Liver (tissue), 3 donors: Measurements from ENCODE around the gene LINGO3.

Experiments used
- HNF4G ChIP-seq: IDR thresholded peaks from 2 replicates; pipeline ENCODE4 v1.6.1; 2016; ENCODE audit warnings: antibody characterized with exemption
- JUND ChIP-seq, 2 donors: IDR thresholded peaks; 2 replicates each; pipeline ENCODE4 v1.6.1; 2016; ENCODE audit warnings: antibody characterized with exemption in 2 of 2
- RAD21 ChIP-seq, 2 donors: IDR thresholded peaks; 2 replicates each; pipeline ENCODE4 v1.6.1; 2016; ENCODE audit warnings: antibody characterized with exemption in 2 of 2, mild to moderate bottlenecking in 2 of 2
- TF ChIP-seq, protein P1 (sequence below): fragments of 150-350 bp; IDR thresholded peaks from 2 replicates; pipeline ENCODE4 v1.5.1; 2017; ENCODE audit warnings: improper control_type of control experiment, low read depth, low read length; ENCODE audit not compliant: missing input control
- TF ChIP-seq, protein P2 (sequence below): IDR thresholded peaks from 2 replicates; pipeline ENCODE4 v1.6.1; 2016; ENCODE audit warnings: antibody characterized with exemption
- TF ChIP-seq, protein P3 (sequence below): IDR thresholded peaks from 2 replicates; pipeline ENCODE4 v1.6.1; 2016; ENCODE audit warnings: antibody characterized with exemption
- TF ChIP-seq, protein P4 (sequence below): IDR thresholded peaks from 2 replicates; pipeline ENCODE4 v1.6.1; 2016; ENCODE audit warnings: antibody characterized with exemption, mild to moderate bottlenecking
- donor health status: healthy.
- donor health status: healthy.

DNA sequence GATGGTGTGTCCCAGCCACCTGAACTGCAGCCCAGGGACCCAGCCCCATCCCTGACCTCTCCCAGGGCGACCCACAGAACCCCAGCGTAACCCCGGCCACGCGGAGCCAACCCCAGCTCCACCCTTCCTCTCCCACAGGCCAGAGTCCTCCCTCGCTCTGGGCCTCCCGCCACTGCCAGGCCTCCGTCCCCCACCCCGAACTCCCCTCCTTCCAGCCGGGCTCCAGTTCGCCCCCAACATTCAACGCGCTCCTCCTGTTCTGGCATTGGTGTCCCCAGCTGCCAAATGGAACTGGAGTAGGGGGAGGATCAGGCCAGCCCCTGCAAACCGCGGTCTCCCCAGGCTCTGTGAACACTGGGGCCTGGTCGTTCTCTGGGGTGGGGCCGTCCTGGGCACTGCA, 7.4 kb downstream of the LINGO3 start:
- TF ChIP-seq, protein P1, sequence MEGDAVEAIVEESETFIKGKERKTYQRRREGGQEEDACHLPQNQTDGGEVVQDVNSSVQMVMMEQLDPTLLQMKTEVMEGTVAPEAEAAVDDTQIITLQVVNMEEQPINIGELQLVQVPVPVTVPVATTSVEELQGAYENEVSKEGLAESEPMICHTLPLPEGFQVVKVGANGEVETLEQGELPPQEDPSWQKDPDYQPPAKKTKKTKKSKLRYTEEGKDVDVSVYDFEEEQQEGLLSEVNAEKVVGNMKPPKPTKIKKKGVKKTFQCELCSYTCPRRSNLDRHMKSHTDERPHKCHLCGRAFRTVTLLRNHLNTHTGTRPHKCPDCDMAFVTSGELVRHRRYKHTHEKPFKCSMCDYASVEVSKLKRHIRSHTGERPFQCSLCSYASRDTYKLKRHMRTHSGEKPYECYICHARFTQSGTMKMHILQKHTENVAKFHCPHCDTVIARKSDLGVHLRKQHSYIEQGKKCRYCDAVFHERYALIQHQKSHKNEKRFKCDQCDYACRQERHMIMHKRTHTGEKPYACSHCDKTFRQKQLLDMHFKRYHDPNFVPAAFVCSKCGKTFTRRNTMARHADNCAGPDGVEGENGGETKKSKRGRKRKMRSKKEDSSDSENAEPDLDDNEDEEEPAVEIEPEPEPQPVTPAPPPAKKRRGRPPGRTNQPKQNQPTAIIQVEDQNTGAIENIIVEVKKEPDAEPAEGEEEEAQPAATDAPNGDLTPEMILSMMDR, result no peak
- no peak for TF ChIP-seq JUND (IDR thresholded peaks at IDR 0.05)
- TF ChIP-seq, protein P2, sequence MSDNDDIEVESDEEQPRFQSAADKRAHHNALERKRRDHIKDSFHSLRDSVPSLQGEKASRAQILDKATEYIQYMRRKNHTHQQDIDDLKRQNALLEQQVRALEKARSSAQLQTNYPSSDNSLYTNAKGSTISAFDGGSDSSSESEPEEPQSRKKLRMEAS, result no peak
- TF ChIP-seq, protein P3, sequence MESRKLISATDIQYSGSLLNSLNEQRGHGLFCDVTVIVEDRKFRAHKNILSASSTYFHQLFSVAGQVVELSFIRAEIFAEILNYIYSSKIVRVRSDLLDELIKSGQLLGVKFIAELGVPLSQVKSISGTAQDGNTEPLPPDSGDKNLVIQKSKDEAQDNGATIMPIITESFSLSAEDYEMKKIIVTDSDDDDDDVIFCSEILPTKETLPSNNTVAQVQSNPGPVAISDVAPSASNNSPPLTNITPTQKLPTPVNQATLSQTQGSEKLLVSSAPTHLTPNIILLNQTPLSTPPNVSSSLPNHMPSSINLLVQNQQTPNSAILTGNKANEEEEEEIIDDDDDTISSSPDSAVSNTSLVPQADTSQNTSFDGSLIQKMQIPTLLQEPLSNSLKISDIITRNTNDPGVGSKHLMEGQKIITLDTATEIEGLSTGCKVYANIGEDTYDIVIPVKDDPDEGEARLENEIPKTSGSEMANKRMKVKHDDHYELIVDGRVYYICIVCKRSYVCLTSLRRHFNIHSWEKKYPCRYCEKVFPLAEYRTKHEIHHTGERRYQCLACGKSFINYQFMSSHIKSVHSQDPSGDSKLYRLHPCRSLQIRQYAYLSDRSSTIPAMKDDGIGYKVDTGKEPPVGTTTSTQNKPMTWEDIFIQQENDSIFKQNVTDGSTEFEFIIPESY, result no peak
- TF ChIP-seq HNF4G, result no peak
- TF ChIP-seq, protein P4, sequence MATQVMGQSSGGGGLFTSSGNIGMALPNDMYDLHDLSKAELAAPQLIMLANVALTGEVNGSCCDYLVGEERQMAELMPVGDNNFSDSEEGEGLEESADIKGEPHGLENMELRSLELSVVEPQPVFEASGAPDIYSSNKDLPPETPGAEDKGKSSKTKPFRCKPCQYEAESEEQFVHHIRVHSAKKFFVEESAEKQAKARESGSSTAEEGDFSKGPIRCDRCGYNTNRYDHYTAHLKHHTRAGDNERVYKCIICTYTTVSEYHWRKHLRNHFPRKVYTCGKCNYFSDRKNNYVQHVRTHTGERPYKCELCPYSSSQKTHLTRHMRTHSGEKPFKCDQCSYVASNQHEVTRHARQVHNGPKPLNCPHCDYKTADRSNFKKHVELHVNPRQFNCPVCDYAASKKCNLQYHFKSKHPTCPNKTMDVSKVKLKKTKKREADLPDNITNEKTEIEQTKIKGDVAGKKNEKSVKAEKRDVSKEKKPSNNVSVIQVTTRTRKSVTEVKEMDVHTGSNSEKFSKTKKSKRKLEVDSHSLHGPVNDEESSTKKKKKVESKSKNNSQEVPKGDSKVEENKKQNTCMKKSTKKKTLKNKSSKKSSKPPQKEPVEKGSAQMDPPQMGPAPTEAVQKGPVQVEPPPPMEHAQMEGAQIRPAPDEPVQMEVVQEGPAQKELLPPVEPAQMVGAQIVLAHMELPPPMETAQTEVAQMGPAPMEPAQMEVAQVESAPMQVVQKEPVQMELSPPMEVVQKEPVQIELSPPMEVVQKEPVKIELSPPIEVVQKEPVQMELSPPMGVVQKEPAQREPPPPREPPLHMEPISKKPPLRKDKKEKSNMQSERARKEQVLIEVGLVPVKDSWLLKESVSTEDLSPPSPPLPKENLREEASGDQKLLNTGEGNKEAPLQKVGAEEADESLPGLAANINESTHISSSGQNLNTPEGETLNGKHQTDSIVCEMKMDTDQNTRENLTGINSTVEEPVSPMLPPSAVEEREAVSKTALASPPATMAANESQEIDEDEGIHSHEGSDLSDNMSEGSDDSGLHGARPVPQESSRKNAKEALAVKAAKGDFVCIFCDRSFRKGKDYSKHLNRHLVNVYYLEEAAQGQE, result no peak
- TF ChIP-seq RAD21 (IDR thresholded peaks at IDR 0.05), result no peak
